Astrocyte (in vitro differentiated cells and primary cell): ENCODE measurements around the gene PTMS.

Experiments used
- EZH2 ChIP-seq: IDR thresholded peaks from 2 replicates; pipeline ENCODE4 v1.6.1; 2012; ENCODE audit warnings: mild to moderate bottlenecking, low read length, inconsistent platforms; ENCODE audit not compliant: insufficient read depth
- TF ChIP-seq, protein P1 (sequence below): IDR thresholded peaks from 2 replicates; pipeline ENCODE4 v1.5.1; 2011; ENCODE audit warnings: low read depth, mild to moderate bottlenecking, inconsistent platforms, low read length, moderate library complexity; ENCODE audit not compliant: insufficient read depth

DNA sequence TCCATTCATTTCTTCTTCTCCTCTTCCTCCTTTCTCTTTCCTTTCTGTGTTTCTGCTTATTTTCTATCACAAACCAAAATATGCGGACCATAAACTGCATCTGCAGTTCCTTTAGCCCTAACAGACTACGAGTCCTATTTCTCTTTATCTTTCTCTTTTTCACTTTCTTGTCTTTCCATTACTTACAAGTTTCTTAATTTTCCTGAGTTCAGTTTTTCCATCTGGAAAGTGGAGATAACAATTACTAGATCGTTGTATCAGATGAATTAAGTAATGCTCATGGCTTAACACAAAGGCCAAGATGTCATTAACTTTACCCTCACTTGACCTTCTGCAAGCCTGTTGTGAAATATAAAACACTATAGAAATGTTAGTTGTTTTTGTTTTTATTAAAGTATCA is 43.3 kb upstream of the PTMS start:
- TF ChIP-seq, protein P1, sequence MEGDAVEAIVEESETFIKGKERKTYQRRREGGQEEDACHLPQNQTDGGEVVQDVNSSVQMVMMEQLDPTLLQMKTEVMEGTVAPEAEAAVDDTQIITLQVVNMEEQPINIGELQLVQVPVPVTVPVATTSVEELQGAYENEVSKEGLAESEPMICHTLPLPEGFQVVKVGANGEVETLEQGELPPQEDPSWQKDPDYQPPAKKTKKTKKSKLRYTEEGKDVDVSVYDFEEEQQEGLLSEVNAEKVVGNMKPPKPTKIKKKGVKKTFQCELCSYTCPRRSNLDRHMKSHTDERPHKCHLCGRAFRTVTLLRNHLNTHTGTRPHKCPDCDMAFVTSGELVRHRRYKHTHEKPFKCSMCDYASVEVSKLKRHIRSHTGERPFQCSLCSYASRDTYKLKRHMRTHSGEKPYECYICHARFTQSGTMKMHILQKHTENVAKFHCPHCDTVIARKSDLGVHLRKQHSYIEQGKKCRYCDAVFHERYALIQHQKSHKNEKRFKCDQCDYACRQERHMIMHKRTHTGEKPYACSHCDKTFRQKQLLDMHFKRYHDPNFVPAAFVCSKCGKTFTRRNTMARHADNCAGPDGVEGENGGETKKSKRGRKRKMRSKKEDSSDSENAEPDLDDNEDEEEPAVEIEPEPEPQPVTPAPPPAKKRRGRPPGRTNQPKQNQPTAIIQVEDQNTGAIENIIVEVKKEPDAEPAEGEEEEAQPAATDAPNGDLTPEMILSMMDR: no peak
- no peak for TF ChIP-seq EZH2
